Measurements from ENCODE around the gene SARNP.

SARNP gene

DNA sequence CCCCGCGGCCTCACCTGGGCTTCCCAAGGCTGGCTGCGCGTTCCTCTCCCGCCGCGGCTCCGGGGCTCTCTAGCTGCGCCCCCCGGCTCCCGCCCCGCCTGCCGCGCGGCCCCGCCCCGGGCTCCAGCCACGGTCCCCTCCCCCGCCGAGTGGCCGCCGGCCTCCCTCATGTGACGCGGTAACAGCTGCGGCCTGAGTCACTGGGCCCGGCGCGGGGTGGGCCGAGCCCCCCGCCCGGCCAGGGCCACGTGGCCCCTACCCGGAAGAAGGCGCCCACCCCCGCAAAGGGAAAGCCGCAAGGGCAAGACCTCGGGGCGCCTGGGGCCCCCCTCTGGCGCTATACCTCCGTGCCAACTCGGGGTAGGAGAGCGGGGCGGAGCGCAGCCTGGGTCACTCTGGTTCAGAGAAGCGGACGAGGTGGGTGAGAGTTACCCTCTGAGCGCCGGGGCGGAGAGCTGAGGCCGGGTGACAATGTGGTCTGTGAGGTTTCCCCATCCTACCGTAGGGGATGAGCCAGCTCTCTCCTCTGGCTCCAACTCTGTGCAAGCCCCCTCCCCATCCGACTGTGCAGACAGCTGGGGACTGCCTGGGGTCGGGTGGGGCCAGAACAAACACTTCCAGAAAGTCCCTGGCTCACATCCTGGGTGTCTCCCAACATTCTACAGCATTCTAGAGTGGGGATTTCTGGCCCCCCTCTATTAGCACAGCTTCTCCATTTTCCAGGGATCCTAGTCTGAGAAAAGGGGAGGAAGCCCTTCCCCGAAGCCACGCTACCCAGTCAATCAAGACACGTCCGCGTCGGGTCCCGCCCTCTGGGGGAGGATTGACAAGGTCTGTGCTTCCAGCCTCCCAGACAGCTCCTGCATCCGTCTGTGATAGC lies 88.3 kb downstream of the SARNP start, which contains the start of gene CD63:
TSS of gene CD63 (minus strand) at position 71 of the 880 bp plus-strand sequence. CDS start 668 bp downstream, outside the sequence.
- peak within 1 kb of the TSS; percentile 95 for H3K4me3 ChIP-seq
- DNase-seq (ENCODE audit: low spot score): peak; percentile 95
- H3K27ac ChIP-seq: peak within 1 kb of the TSS; percentile 96 to 98
- TF ChIP-seq, protein P1, sequence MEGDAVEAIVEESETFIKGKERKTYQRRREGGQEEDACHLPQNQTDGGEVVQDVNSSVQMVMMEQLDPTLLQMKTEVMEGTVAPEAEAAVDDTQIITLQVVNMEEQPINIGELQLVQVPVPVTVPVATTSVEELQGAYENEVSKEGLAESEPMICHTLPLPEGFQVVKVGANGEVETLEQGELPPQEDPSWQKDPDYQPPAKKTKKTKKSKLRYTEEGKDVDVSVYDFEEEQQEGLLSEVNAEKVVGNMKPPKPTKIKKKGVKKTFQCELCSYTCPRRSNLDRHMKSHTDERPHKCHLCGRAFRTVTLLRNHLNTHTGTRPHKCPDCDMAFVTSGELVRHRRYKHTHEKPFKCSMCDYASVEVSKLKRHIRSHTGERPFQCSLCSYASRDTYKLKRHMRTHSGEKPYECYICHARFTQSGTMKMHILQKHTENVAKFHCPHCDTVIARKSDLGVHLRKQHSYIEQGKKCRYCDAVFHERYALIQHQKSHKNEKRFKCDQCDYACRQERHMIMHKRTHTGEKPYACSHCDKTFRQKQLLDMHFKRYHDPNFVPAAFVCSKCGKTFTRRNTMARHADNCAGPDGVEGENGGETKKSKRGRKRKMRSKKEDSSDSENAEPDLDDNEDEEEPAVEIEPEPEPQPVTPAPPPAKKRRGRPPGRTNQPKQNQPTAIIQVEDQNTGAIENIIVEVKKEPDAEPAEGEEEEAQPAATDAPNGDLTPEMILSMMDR (IDR thresholded peaks at IDR 0.05): no peak

DNA sequence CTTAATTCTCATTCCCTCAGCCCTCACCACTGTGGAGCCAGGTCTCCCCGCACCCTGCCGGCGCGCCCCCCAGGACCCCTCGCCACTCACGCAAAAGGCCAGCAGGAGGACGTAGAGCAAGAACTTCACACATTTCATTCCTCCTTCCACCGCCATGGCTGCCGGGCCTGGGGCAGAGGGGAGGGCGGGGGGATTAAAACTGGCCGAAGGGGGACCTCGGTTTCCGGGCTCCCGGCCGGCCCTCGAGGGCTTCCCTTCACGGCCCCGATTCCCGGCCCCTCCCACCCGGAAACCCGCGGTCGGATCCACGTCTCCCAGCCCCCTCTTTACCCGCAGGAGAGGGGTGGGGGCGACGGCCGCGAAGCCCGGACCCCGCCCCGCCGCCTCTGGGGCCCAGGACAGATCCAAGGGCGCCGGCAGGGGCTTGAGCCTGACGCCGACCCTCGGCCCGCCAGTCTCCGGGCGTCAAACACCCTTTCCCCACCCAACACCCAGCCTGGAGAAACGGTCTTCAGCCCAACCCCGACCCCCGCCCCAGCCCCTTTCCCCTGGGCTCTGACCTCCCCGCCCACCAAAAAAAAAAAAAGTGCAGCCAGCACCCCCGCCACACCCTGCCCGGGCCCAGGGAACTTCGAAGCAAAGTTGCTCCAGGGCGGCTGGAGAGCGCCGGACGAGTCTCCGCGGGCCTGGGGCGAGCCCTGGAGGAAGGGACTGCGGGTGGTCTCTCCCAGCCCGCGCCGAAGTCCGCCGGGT lies 89.2 kb downstream of the SARNP start:
- Histone ChIP-seq H3K27ac (peak overlapping the region; percentile 96 to 98), H3K4me3 (peak overlapping the region; percentile 95)
- no peak for DNase-seq (ENCODE audit: low spot score)
- TF ChIP-seq, protein P1 (IDR thresholded peaks at IDR 0.05): no peak

DNA sequence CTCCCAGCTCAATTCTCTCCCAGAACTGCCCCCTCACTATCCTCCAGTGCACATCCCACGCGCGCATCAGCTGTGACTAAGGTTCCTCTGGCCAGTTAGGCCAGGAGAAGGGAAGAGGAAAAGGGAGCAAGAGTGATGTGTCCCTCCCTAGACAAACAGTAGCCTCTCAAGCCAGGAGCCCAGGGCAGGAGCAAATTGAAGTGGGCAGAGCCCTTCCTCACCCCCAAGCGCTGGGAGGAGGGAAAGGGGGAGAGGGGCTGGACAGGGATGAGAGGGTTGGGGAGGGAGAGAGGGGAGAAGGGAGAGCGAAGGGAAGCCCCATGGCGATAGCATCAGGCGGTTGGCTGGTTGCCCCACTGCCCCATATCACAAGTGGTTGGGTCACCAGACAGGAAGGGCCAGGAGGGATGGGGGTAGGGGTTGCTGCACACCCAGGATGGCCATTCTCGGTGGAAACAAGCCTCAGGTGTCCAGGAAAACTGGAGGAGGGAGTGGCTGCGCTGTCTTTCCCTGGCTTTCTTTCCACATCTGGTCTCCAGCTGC lies 89.8 kb downstream of the SARNP start:
- Histone ChIP-seq H3K4me3 (peak overlapping the region; percentile 95), H3K27ac (peak overlapping the region; percentile 96 to 98)
- TF ChIP-seq, protein P1 (IDR thresholded peaks at IDR 0.05): no peak
- no peak for DNase-seq (ENCODE audit: low spot score)

DNA sequence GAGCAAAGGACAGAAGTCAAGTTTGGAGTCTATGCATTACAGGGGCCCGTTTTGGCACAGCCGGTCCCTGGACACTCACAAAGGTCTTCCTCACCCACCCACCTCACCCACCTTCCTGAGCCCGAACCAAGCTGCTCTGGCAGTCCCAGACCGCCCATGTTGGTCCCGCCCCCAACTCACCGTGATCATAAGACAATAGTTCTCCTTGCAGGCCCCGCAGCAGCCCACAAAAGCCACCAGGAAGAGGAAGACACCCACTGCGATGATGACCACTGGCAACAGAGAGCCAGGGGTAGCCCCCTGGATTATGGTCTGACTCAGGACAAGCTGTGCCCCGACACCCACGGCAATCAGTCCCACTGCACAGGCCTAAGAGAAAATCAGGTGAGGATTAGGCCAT lies 90.6 kb downstream of the SARNP start:
- TF ChIP-seq, protein P1 (IDR thresholded peaks at IDR 0.05): no peak
- Histone ChIP-seq H3K27ac (peak overlapping the region; percentile 96 to 98), H3K4me3 (peak overlapping the region; percentile 95)
- DNase-seq (ENCODE audit: low spot score): no peak

DNA sequence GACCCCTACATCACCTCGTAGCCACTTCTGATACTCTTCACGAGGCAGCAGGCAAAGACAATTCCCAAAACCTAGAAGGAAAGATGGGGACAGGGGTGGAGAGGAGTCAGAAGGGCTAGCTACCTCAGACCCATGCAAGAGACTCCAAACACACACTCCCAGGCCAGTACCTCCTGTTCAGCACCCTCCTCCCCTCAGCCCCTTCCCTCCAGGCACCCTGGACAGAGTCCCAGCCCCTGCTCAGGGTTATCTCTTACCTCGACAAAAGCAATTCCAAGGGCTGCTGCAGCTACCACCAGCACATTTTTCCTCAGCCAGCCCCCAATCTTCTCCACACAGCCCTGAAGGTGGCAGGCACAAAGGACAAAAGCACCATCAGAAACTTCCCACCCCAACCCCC lies 92.0 kb downstream of the SARNP start:
- no peak overlapping the region for H3K4me3 ChIP-seq
- TF ChIP-seq, protein P1 (IDR thresholded peaks at IDR 0.05): no peak
- H3K27ac ChIP-seq: peak overlapping the region; percentile 0 to 13
- no peak for DNase-seq (ENCODE audit: low spot score)

DNA sequence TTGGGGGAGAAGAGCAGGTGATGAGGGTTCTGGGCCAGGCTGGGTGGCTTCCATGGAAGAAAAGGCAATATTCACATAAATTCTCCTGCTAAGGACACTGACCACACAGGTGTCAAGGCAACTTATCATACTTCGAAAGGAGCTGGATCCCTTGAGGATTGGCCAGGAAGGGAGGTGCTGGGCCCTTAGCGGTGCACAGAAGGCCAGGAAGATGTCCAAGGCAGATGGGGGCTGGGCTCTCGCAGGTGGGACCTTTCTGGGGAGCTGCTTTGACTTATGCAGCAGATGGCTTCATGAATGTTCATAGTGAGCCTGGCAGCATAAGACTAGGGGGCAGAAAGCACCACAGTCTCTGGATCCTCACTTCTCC lies 92.6 kb downstream of the SARNP start:
- Histone ChIP-seq H3K27ac (peak overlapping the region in 1 of 2 donors; percentile 61), H3K4me3 (no peak overlapping the region)
- DNase-seq (ENCODE audit: low spot score): no peak
- TF ChIP-seq, protein P1 (IDR thresholded peaks at IDR 0.05): no peak

Data from coronary artery (tissue), 2 donors.